Stomach (tissue), 4 donors: ENCODE measurements around the gene IQGAP3.

Source experiments
- CTCF ChIP-seq, 7 experiments: fragments of 450-650 bp in 4 of 7; fragments of 200-600 bp in 3 of 7; sonication (generic) in 3 of 7; IDR thresholded peaks; one replicate each; pipeline ENCODE4 v1.5.1; 2016 to 2019; ENCODE audit warnings: antibody characterized with exemption in 7 of 7, control low read depth in 2 of 7, mild to moderate bottlenecking in 1 of 7
- EP300 ChIP-seq: sonication (generic); formaldehyde crosslinking; IDR thresholded peaks from one replicate; pipeline ENCODE4 v1.6.1; 2017; ENCODE audit warnings: antibody characterized with exemption
- POLR2A ChIP-seq, 4 donors: fragments of 450-650 bp; IDR thresholded peaks; one replicate each; pipeline ENCODE4 v1.6.1; 2016; ENCODE audit warnings: antibody characterized with exemption in 4 of 4, control low read depth in 2 of 4, mild to moderate bottlenecking in 1 of 4, moderate library complexity in 1 of 4
- POLR2AphosphoS5 ChIP-seq, 3 donors: sonication (generic); formaldehyde crosslinking; IDR thresholded peaks; one replicate each; pipeline ENCODE4 v1.6.1; 2016; ENCODE audit warnings: antibody characterized with exemption in 3 of 3

- no peak for TF ChIP-seq POLR2A (IDR thresholded peaks at IDR 0.05)
- no peak for TF ChIP-seq CTCF (IDR thresholded peaks at IDR 0.05)
- no peak for TF ChIP-seq EP300
- no peak for TF ChIP-seq POLR2AphosphoS5 (IDR thresholded peaks at IDR 0.05)
Measured at GRCh38 chr1:156509424-156510034, 62.8 kb downstream of the IQGAP3 start.
